GM19372 (cell line): Measurements from ENCODE around the gene CLEC11A.
"Not testable (repeated sequence)": the region's sequence is repeated elsewhere in the genome, so short reads cannot be mapped to it uniquely, and the experiment has no call there.

ENCODE experiments used
- ATAC-seq: cut with Tn5 transposase; IDR thresholded peaks from one replicate; pipeline ENCODE4 v1.9.1; 2021; ENCODE audit warnings: mild to moderate bottlenecking, low read depth, moderate library complexity; ENCODE audit not compliant: unreplicated experiment

CLEC11A gene

DNA sequence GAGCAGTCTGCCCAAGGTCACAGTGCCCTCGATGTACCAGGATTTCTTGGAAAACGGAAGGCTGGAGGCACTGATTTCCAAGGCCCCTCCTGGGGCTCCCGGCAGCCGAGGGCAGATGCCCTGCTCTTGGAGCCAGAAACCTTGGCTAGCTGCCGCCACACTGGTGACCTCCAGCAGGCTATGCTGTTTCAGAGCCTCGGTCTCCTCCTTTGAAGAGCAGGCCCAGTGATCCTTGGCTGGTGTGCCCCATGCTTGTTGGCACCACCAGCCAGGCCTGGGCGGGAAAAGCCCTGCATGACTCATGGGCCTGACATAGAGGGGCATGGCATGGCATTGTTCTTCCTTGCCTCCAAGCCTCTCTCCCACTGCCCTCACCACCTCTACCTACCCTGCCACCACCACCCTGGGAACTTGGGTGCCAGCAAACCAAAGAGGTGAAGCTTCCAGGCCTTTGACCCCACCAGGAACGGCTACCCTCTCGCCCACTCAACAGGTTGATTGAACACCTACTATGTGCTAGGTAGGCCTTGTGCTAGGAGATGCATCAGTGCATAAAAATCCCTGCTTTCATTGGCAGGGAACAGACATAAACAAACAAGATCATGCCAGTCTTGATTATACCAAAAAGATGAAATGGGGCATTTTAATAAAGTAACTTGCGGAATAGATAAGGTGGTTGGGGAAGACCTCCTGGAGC is 1.6 kb upstream of the CLEC11A start:
- no peak for ATAC-seq

DNA sequence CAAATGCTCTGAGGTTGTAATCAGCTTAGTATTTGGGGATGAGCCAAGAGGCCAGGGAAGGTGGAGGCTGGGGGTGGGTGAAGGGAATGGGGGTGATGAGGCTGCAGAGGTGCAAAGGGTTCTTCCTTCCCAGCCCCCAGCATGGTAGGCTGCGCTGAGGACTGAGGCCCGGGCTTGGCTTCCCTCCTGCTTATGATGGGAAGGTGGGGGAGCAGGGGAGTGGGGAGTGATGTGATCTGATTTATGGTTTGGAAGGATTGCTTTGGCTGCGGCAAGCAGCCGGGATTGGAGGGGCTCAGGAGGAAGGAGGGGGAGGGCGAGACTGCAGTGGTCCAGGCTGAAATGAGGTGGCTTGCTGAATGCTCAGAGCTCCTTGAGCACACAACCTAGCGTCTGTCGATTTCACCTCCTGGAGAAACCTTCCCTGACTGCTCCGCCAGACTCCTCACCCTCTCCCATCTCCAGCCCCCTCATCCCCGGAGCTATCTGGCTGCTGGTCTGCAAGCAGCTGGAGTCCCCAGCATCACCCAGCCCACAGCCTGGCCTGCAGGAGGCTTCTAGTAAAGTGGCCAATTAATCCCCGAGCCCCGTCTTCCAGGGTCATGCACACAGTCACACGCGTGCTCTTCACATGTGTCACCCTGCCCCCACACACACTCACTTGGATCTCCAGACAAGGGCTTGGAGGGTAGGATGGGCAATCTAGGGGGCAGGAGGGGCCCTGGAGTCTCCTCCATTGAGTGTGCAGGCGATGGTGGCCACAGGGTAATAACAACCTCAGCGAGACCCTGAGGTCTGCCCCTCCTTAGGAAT is 757 bp upstream of the CLEC11A start:
- ATAC-seq = no peak

DNA sequence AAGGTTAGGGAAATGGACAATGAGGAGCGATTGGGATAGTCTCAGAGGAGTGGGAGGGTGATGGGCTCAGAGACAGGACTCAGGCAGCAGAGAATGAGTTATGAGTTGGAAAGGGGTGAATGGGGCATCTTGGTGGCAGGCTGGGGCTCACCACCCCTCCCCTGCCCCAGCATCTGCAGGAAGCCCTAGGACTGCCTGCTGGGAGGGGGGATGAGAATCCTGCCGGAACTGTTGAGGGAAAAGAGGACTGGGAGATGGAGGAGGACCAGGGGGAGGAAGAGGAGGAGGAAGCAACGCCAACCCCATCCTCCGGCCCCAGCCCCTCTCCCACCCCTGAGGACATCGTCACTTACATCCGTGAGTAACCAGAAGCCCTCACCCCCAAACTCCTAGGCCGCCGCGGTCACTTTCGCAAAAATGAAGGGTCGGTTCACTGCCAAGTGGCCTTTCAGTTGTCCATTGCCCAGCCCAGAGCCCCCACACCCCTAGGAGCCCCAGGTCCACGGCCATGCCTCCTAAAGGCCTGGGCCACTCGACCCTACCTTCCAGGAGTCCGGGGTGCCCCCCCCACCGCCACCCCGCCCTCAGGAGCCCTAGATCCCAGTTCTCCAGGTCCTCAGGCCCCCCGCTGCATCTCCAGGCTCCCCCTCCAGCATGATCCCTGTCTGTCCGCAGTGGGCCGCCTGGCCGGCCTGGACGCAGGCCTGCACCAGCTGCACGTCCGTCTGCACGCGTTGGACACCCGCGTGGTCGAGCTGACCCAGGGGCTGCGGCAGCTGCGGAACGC is 764 bp downstream of the CLEC11A start:
- no peak for ATAC-seq

DNA sequence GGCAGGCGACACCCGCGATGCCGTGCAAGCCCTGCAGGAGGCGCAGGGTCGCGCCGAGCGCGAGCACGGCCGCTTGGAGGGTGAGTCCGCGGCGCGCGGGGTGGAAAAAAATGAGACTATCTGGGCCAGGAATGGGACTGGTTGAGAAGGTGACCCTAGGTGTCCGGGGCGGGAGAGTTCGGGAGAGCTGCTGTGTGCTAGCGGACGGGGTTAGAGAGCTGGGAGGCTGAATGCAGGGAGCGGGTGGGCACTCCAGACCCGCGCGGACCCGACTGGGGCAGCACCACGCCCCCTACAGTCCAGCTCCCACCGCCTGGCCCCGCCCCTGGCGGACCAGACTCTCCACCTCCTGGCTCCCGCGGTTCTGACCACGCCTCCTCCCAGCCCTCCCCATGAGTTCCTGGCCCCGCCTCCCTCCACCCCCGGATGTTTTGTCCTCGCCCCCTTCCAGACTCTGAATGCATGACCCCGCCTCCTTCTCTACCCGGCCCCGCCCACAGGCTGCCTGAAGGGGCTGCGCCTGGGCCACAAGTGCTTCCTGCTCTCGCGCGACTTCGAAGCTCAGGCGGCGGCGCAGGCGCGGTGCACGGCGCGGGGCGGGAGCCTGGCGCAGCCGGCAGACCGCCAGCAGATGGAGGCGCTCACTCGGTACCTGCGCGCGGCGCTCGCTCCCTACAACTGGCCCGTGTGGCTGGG is 1.5 kb downstream of the CLEC11A start:
- ATAC-seq = peak; percentile 80

DNA sequence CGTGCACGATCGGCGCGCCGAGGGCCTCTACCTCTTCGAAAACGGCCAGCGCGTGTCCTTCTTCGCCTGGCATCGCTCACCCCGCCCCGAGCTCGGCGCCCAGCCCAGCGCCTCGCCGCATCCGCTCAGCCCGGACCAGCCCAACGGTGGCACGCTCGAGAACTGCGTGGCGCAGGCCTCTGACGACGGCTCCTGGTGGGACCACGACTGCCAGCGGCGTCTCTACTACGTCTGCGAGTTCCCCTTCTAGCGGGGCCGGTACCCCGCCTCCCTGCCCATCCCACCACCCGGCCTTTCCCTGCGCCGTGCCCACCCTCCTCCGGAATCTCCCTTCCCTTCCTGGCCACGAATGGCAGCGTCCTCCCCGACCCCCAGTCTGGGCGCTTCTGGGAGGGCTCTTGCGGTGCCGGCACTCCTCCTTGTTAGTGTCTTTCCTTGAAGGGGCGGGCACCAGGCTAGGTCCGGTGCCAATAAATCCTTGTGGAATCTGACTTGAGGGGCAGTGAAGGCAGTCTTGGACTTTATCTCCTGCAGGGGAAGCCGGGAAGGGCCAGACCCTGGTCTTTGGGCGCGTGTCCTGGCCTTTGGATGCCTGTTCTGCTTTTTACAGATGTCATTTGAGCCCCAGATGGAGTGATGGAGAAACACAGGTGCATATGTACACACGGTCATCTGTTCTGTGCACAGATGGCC is 2.2 kb downstream of the CLEC11A start:
- ATAC-seq = no peak

DNA sequence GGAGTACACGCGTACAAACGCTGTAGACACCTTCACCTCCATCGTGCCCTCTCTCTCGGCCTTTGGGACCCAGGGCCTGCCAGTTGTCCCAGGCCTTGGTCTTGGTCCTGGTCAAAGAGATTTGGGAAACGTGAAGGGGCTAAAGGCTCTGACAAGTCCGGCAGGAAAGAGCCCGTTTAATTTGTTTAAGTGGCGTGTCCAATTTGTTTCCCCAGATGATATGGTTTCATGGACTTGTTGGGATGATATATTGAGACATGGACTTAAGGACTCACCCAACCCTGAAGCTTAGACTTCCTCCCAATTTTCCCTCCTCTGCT is 2.7 kb downstream of the CLEC11A start:
- no peak for ATAC-seq

DNA sequence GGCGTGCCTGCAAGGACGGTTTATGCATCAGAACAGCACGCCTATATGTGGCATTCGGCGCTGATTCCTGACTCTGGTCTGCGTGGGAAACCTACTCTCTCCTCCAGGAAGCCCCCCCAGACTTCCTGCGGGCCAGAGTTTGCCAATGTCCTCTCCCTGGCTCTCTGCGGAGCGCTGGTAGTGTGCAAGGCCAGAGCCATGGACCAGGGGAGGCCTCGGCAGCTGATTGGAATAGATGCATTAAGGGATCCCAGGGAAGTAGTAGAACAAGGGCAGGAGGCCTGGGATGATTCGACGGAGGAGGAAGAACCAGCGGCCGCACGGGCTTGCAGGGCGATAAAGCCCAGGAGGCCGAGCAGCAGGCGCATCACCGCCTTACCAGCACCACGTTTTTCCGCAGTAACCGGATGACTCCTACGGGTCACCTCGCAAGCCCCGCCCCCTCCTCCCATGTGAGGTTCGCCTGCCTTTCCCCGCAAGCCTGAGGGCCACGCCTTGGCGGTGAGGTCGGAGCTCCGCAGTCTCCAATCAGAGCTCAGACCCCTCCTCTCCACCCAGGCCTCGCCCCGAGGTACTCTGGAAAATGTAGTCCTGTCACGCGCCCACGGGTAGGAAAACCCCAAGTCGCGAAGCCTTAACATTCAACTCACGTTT is 5.0 kb downstream of the CLEC11A start:
- ATAC-seq = no peak

DNA sequence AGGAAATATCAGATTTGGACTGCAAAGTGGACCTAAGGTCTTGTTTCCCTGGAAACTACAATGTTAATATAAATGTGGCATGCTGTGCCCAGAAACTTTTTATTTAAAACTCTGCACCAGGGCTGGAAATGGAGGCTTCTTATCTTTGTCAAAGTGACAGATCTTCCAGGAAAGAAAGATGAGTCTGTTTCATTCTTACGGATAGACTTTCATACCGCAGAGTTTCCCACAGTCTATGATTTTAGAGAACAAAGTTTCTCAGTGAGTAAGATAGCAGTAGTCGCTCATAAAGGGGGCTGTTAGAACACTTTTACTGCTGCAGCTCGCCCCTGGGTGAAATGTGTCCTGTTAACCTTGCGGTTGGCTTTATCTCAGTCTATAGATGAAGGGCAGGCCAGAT is 6.7 kb downstream of the CLEC11A start:
- ATAC-seq = no peak

DNA sequence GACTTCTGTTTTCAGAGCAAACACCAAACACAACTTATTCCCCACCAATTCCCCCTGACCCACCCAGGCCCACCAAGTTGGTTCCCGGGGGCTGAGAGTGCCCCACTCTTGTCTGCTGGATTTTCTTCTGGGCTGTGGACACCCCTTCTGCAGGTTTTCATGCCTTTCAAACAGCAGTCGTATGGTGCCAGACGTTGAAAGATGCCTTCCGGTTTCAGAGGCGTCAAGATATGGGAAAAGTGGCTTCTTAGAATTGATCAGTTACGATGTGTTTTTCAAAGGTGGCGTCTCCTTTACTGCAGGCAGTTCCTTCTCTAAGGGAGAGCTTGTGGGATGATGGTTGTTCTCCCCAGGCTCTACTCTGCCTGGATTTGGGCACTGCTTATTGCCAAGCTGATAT is 12.7 kb downstream of the CLEC11A start:
- ATAC-seq = no peak

DNA sequence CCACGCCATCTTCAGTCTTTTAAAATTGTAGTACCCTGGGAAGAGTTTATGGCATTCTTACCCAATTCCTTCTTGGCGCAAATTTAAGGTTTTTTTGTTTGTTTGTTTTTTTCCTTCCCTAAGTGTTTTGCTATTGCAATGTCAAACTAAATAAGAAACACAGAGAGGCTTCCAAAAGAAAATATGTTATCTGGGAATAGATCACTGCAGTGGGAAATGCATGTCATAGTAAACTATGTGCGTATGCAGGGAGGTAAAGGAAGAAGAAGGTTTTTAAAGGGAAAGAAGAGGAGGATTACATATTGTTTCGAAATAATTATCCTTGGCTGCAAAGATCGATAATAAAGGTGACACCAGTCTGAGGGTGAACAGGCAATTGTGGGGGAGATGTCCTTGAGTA is 13.2 kb downstream of the CLEC11A start:
- ATAC-seq = no peak

DNA sequence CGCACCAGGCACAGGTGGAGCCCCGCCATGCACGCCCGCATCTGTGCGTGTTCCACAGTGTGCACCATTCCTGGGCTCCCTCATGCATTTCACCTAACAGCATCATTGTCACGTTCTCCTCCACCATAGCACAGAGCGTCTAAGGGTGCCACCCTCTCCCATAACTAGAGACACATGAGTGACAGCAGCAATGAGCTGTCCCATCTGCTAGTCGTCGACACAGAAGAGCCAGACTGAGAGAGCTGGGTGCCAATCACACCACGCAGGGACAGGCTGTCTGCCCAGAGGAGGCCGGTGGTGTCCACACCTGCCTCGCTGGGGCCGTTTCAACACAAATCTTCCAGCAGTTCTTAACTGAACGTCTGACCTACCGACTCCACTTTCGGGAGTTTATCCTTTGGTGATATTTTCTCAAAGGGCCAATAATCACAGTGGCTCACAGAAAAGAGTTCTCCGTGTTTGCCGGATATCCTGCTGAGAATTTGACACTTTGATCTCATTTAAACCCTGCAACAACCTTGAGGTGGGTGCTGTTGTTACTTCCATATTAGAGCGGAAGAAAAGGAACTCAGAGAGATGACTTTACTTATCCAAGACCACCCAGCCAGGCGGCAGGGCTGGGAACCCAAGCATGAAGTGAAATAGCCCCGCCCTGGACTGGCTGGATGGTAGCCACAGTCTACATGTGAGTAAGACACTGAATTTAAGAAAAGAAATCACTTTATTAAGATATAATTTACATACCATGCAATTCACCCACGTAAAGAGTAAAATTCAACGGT is 16.2 kb downstream of the CLEC11A start:
- no peak for ATAC-seq

DNA sequence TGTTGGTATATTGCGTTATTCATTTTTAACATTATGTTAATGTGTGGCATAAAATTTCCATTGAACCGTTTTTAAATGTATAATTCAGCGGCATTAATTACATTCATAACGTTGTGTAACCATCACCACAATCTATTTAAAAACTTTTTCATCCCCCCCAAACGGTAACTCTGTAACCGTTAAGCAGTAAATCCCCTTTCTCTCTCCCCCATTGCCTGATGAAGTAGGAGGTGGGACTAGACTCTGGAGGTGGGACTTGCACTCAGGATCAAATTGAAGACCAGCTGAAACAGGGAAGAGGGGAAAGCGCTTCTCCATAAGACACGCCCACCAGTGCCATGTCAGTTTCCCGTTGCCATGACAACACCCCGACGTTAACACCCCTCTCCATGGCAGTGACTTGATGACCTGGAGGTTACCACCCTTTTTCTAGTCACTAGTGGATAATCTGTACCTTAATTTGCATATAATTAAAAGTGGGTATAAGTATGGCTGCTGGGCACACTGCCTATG is 16.8 kb downstream of the CLEC11A start:
- no peak for ATAC-seq

DNA sequence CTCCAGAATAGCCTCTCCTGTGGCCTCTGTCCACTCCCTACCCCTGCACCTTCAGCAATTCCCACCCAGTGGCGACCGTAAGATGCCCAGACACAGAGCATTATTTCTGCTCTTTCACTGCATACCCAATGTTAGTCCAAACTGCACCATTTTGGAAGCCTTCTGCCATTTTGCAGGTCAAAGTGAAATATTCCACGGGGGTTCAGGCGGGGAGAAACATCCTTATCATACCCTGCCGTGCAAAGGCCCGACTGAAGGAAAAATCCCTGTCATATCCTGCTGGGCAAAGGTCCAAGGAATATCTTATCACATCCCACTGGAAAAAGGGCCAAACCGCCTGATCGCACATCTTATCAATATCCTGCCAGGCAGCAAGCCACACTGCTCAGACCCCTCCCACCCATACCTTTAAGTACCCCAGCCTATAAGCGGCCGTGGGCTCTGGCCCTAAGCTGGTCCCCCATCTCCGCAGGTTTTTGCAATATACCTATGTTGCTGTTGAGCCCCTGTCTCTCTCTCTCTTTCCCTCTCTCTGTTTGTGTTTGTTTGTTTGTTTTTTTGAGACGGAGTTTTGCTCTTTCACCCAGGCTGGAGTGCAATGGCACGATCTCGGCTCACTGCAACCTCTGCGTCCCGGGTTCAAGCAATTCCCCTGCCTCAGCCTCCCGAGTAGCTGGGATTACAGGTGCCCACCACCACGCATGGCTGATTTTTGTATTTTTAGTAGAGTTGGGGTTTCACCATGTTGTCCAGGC is 18.2 kb downstream of the CLEC11A start:
- ATAC-seq = no peak

DNA sequence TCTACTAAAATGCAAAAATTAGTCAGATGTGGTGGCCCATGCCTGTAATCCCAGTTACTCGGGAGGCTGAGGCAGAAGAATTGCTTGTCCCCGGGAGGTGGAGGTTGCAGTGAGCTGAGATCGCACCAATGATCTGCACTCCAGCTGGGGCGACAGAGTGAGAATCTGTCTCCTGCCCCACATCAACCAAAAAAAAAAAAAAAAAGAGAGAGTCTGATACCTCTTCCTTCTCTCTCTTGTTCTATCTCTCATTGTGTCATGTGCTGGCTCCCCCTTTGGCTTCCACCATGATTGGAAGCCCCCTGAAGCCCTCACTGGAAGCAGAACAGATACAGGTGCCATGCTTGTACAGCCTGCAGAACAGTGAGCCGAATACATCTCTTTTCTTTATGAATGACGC is 20.4 kb downstream of the CLEC11A start:
- no peak for ATAC-seq

DNA sequence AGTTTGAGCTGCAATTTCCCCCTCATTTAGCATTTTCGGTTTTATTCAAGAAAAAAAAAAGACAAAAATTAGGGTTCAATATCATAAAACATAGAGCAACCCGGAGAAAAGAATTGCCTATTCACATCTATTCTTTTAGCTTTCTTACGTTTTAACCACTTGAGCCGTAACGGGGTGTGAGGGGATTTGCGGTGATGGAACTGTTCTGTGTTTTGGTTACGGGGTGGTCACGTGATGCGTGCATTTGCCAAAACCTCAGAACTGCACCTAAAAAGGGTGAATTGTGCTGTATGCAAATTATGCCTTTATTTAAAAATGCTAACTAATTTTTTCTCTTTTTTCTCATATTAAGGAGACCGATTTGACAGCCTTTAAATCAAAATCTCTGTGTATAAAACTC is 22.1 kb downstream of the CLEC11A start:
- ATAC-seq = no peak

DNA sequence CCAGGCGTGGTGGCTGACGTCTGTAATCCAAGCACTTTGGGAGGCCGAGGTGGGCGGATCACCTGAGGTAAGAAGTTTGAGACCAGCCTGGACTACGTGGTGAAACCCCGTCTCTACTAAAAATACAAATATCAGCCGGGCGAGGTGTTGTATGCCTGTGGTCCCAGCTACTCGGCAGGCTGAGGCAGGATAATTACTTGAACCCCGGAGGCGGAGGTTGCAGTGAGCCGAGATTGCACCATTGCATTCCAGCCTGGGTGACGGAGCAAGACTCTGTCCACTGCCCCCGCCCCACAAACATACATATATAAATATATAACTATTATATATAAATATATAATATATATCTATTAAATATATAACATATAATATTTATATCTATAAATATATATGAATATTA is 24.0 kb downstream of the CLEC11A start:
- not testable (repeated sequence) for ATAC-seq

DNA sequence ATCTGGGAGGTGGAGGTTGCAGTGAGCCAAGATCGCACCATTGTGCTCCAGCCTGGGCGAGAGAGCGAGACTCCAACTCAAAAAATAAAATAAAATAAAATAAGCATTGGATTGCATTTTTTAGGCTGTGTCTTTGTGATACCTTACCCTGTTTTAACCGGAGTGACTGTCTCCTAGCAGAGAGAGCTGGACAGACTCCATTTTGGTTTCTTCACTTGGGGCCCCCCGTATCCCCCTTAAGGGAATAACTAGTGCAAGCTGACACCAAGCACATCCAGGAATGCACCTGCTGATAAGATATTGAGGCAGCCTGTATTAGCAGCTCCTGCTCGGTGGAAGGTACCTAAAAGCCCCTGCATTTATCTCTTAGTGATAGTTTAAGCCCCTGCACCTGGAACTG is 26.3 kb downstream of the CLEC11A start:
- no peak for ATAC-seq

DNA sequence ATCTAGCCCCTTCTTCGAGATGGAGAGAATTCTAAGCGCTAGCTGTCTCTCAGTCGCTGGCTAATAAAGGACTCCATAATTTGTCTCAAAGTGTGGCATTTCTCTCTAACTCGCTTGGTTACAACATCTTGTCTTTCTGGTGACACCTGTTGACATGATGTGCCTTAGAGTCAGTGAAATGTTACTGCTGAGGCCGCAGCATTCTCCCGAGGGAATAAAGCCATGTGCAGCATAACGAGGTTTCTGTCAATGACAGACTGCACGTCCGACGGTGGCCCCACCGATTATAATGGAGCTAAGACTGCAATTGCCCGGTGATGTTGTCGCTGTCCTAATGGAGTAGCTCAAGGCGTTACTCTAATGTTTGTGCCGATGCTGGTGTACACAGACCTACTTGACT is 26.8 kb downstream of the CLEC11A start:
- ATAC-seq = no peak
